Measurements from ENCODE around the gene BOC. TPM values are rescaled to one million over a fixed set of nuclear protein-coding genes. Genes with fewer than 3 reads are reported as not detected.

Gene BOC
- total and polyA plus RNA-seq, 2 donors (not counting 1 experiment from before 2014, with no cell fraction given) = 2.1 to 4.2 TPM

DNA sequence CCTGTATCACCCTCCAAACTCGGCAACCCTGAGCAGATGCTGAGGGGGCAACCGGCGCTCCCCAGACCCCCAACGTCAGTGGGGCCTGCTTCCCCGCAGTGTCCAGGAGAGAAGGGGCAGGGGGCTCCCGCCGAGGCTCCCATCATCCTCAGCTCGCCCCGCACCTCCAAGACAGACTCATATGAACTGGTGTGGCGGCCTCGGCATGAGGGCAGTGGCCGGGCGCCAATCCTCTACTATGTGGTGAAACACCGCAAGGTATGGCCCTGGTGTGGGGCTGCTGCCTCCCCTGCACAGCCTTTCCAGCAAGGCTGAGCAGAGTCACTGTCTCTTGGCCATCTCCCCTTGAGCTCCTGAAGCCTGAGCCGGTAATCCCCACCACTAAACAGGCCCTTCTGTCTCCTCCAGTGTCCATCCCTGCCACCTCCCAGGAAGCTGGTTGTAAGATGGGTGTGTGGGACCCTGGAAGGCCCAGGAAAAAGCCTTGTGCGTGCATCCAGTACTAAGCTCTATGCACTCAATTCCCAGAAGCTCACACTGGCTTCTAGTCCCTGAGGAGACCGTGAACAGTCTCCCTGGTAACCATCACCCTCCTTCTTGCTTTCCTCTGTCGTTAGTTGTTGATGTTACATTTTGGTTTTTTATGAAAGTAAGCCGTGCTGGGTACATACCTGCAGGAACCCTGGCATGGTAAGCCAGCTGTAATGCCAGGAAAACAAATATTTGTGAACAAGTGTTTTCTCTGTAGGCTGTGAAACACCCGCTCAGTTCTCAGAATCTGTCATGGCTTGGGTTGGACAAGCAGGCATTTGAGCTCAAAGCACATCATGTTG lies 63.3 kb downstream of the BOC start:
- no peak overlapping the region for H3K4me3 ChIP-seq (replicated peaks in 1 of 4; ENCODE audit: control extremely low read depth in 1 of 4, insufficient read depth in 1 of 4, low read depth in 3 of 4, low read length in 4 of 4)
- H4K20me1 ChIP-seq (ENCODE audit: control insufficient read depth, extremely low read depth, insufficient read depth, low read length) = no peaks in the 10 kb centered on the region
- no peaks in the 10 kb centered on the region for H3K27me3 ChIP-seq (ENCODE audit: control insufficient read depth, insufficient read depth, low read length)
- TF ChIP-seq CTCF (conservative IDR thresholded peaks at IDR 0.05 in 1 of 2, IDR thresholded peaks at IDR 0.05 in 1 of 2; ENCODE audit: low read depth in 1 of 2, low read length in 2 of 2) (no peak), EZH2 (IDR thresholded peaks at IDR 0.05; ENCODE audit: low read length, missing control alignments) (no peak)
- no peak overlapping the region for H3K27ac ChIP-seq (ENCODE audit: insufficient read depth, low read length)
- H2AFZ ChIP-seq (ENCODE audit: low read length) = no peak overlapping the region
- no peak for DNase-seq (ENCODE audit: low read depth in 2 of 2)
- no peaks in the 10 kb centered on the region for H3K79me2 ChIP-seq (ENCODE audit: control insufficient read depth, insufficient read depth, low read length)
- no peak overlapping the region for H3K9ac ChIP-seq (ENCODE audit: insufficient read depth, low read length)
- no peaks in the 10 kb centered on the region for H3K36me3 ChIP-seq (ENCODE audit: control insufficient read depth, insufficient read depth, low read length)
- H3K4me2 ChIP-seq (ENCODE audit: extremely low read depth, insufficient read depth, low read length) = no peak overlapping the region
- peaks cover 6% of the 10 kb centered on the region for H3K4me1 ChIP-seq (ENCODE audit: control insufficient read depth, extremely low read depth, insufficient read depth, low read length)
- no peaks in the 10 kb centered on the region for H3K9me3 ChIP-seq (ENCODE audit: control insufficient read depth, insufficient read depth, low read depth, low read length)

DNA sequence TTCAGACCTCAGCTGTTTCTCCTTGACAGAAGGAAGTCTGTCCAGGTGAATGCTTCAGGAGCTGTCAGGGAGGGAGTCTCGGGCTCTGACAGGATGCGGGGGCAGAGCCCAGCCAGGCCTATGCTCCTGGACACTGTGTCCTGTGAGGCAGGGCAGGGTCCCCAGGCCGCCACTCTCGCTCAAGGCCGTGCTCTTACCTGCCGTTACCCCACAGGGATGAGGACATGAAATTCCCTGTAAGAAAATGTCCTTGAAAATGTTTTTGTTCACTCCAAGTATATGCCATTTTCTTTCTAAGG lies 63.9 kb downstream of the BOC start:
- Histone ChIP-seq H4K20me1 (ENCODE audit: control insufficient read depth, extremely low read depth, insufficient read depth, low read length) (no peaks in the 10 kb centered on the region), H3K4me3 (replicated peaks in 1 of 4; ENCODE audit: control extremely low read depth in 1 of 4, insufficient read depth in 1 of 4, low read depth in 3 of 4, low read length in 4 of 4) (no peak overlapping the region), H3K27me3 (ENCODE audit: control insufficient read depth, insufficient read depth, low read length) (no peaks in the 10 kb centered on the region), H3K79me2 (ENCODE audit: control insufficient read depth, insufficient read depth, low read length) (no peaks in the 10 kb centered on the region), H3K36me3 (ENCODE audit: control insufficient read depth, insufficient read depth, low read length) (no peaks in the 10 kb centered on the region), H3K9me3 (ENCODE audit: control insufficient read depth, insufficient read depth, low read depth, low read length) (no peaks in the 10 kb centered on the region), H3K9ac (ENCODE audit: insufficient read depth, low read length) (no peak overlapping the region), H3K4me1 (ENCODE audit: control insufficient read depth, extremely low read depth, insufficient read depth, low read length) (peaks cover 6% of the 10 kb centered on the region), H3K27ac (ENCODE audit: insufficient read depth, low read length) (no peak overlapping the region), H2AFZ (ENCODE audit: low read length) (no peak overlapping the region), H3K4me2 (ENCODE audit: extremely low read depth, insufficient read depth, low read length) (no peak overlapping the region)
- DNase-seq (ENCODE audit: low read depth in 2 of 2) = no peak
- no peak for TF ChIP-seq CTCF (conservative IDR thresholded peaks at IDR 0.05 in 1 of 2, IDR thresholded peaks at IDR 0.05 in 1 of 2; ENCODE audit: low read depth in 1 of 2, low read length in 2 of 2)
- TF ChIP-seq EZH2 (IDR thresholded peaks at IDR 0.05; ENCODE audit: low read length, missing control alignments) = no peak

GRCh38 chr3:113275583-113275928 lies 64.2 kb downstream of the BOC start:
- Histone ChIP-seq H3K4me2 (ENCODE audit: extremely low read depth, insufficient read depth, low read length) (no peak overlapping the region), H3K9ac (ENCODE audit: insufficient read depth, low read length) (no peak overlapping the region), H3K4me1 (ENCODE audit: control insufficient read depth, extremely low read depth, insufficient read depth, low read length) (peaks cover 6% of the 10 kb centered on the region), H3K36me3 (ENCODE audit: control insufficient read depth, insufficient read depth, low read length) (no peaks in the 10 kb centered on the region), H3K79me2 (ENCODE audit: control insufficient read depth, insufficient read depth, low read length) (no peaks in the 10 kb centered on the region), H3K9me3 (ENCODE audit: control insufficient read depth, insufficient read depth, low read depth, low read length) (no peaks in the 10 kb centered on the region), H4K20me1 (ENCODE audit: control insufficient read depth, extremely low read depth, insufficient read depth, low read length) (no peaks in the 10 kb centered on the region), H3K4me3 (replicated peaks in 1 of 4; ENCODE audit: control extremely low read depth in 1 of 4, insufficient read depth in 1 of 4, low read depth in 3 of 4, low read length in 4 of 4) (no peak overlapping the region), H3K27ac (ENCODE audit: insufficient read depth, low read length) (no peak overlapping the region), H2AFZ (ENCODE audit: low read length) (no peak overlapping the region), H3K27me3 (ENCODE audit: control insufficient read depth, insufficient read depth, low read length) (no peaks in the 10 kb centered on the region)
- DNase-seq (ENCODE audit: low read depth in 2 of 2) = no peak
- TF ChIP-seq EZH2 (IDR thresholded peaks at IDR 0.05; ENCODE audit: low read length, missing control alignments) (no peak), CTCF (conservative IDR thresholded peaks at IDR 0.05 in 1 of 2, IDR thresholded peaks at IDR 0.05 in 1 of 2; ENCODE audit: low read depth in 1 of 2, low read length in 2 of 2) (no peak)

Measured in fibroblast of lung (primary cell).